ENCODE measurements around the gene FARP2. TPM values are rescaled to one million over a fixed set of nuclear protein-coding genes. Genes with fewer than 3 reads are reported as not detected.

The FARP2 gene
- total and polyA plus RNA-seq, 2 of the 13 experiments (the other 11 are each of a cell fraction or from before 2014, with no cell fraction given) = 28.0 to 45.4 TPM

- TF ChIP-seq, protein P1, sequence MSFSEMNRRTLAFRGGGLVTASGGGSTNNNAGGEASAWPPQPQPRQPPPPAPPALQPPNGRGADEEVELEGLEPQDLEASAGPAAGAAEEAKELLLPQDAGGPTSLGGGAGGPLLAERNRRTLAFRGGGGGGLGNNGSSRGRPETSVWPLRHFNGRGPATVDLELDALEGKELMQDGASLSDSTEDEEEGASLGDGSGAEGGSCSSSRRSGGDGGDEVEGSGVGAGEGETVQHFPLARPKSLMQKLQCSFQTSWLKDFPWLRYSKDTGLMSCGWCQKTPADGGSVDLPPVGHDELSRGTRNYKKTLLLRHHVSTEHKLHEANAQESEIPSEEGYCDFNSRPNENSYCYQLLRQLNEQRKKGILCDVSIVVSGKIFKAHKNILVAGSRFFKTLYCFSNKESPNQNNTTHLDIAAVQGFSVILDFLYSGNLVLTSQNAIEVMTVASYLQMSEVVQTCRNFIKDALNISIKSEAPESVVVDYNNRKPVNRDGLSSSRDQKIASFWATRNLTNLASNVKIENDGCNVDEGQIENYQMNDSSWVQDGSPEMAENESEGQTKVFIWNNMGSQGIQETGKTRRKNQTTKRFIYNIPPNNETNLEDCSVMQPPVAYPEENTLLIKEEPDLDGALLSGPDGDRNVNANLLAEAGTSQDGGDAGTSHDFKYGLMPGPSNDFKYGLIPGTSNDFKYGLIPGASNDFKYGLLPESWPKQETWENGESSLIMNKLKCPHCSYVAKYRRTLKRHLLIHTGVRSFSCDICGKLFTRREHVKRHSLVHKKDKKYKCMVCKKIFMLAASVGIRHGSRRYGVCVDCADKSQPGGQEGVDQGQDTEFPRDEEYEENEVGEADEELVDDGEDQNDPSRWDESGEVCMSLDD (CRISPR knock-in tag; IDR thresholded peaks at IDR 0.05; ENCODE audit: borderline replicate concordance) = no peak
- TF ChIP-seq, protein P2, sequence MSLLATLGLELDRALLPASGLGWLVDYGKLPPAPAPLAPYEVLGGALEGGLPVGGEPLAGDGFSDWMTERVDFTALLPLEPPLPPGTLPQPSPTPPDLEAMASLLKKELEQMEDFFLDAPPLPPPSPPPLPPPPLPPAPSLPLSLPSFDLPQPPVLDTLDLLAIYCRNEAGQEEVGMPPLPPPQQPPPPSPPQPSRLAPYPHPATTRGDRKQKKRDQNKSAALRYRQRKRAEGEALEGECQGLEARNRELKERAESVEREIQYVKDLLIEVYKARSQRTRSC (CRISPR knock-in tag; IDR thresholded peaks at IDR 0.05; ENCODE audit: low read depth) = no peak
- TF ChIP-seq IRX3 (CRISPR knock-in tag; IDR thresholded peaks at IDR 0.05; ENCODE audit: borderline replicate concordance, low read depth) = no peak
- peak; percentile 69; the same call in 1 of the 2 replicates for TF ChIP-seq NCOA1 (CRISPR knock-in tag; IDR thresholded peaks at IDR 0.05)
- no peak for TF ChIP-seq GLI4 (CRISPR knock-in tag; IDR thresholded peaks at IDR 0.05; ENCODE audit: borderline replicate concordance)
- no peak for TF ChIP-seq ZNF770 (CRISPR knock-in tag; IDR thresholded peaks at IDR 0.05)
- TF ChIP-seq SRSF9 (IDR thresholded peaks at IDR 0.05; ENCODE audit: borderline replicate concordance, insufficient read depth, low read depth, low read length, poor library complexity, severe bottlenecking) = no peak
- peak; percentile 60 for TF ChIP-seq ERF (CRISPR knock-in tag; IDR thresholded peaks at IDR 0.05)
- 0 out of 2 replicates have a peak, but pooled peaks have one; percentile 25 for TF ChIP-seq CBX5 (CRISPR knock-in tag; IDR thresholded peaks at IDR 0.05; ENCODE audit: borderline replicate concordance)
- no peak for TF ChIP-seq SKI (IDR thresholded peaks at IDR 0.05; ENCODE audit: partially characterized antibody)
- TF ChIP-seq NCOA2 (CRISPR knock-in tag; IDR thresholded peaks at IDR 0.05) = peak; percentile 91
- TF ChIP-seq POLR2A (IDR thresholded peaks at IDR 0.05; ENCODE audit: insufficient read depth in 1 of 2, low read depth in 2 of 2, low read length in 2 of 2) = no peak
- TF ChIP-seq ZNF766 (CRISPR knock-in tag; IDR thresholded peaks at IDR 0.05; ENCODE audit: borderline replicate concordance) = no peak
- TF ChIP-seq ZNF747 (CRISPR knock-in tag; IDR thresholded peaks at IDR 0.05; ENCODE audit: borderline replicate concordance) = no peak
- no peak for TF ChIP-seq ZNF230 (CRISPR knock-in tag; IDR thresholded peaks at IDR 0.05)
- peak; percentile 90; the same call in 1 of the 2 replicates for TF ChIP-seq ZFP1 (CRISPR knock-in tag; IDR thresholded peaks at IDR 0.05)
- TF ChIP-seq CEBPB (IDR thresholded peaks at IDR 0.05; ENCODE audit: borderline replicate concordance, low read depth, low read length) = no peak
- no peak for TF ChIP-seq ZNF83 (CRISPR knock-in tag; IDR thresholded peaks at IDR 0.05; ENCODE audit: borderline replicate concordance)
- no peak for TF ChIP-seq ZNF282 (IDR thresholded peaks at IDR 0.05; ENCODE audit: partially characterized antibody)
- TF ChIP-seq PITX1 (CRISPR knock-in tag; IDR thresholded peaks at IDR 0.05) = peak; percentile 86
- no peak for TF ChIP-seq ZNF460 (CRISPR knock-in tag; IDR thresholded peaks at IDR 0.05; ENCODE audit: borderline replicate concordance)
- TF ChIP-seq TBL1XR1 (IDR thresholded peaks at IDR 0.05; ENCODE audit: borderline replicate concordance, low read length, partially characterized antibody) = no peak
- no peak for TF ChIP-seq ZNF7 (CRISPR knock-in tag; IDR thresholded peaks at IDR 0.05)
- no peak for TF ChIP-seq SRF (IDR thresholded peaks at IDR 0.05; ENCODE audit: low read depth, low read length)
- no peak for TF ChIP-seq ZFP82 (CRISPR knock-in tag; IDR thresholded peaks at IDR 0.05; ENCODE audit: borderline replicate concordance)
Observed at GRCh38 chr2:241432824-241433448, 76.9 kb downstream of the FARP2 start (continued).

Data from HepG2 (cell line).